ENCODE data around the gene KLF11.

Gene KLF11

DNA sequence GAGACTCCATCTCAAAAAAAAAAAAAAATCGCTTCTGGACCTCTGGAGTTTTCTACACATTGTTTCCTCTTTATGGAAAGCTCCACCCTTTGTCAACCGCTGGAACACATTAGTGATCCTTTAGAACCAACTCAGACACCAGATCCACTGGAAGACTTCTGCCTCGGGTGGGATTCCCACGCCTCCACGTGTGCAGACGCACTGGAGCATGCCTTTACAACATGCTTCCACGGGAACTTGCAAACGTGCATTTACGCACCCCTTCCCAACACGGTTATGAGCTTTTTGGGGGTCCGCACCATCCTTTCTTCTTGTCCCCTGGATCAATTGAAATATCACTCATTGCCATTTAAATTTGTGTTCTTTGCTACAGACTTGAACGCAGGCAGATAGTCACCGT is 31.8 kb downstream of the KLF11 start:
- peaks cover 53% of the 10 kb centered on the region for H3K27me3 ChIP-seq (ENCODE audit: control insufficient read depth, insufficient read depth, low read length)
- H3K4me3 ChIP-seq (ENCODE audit: low read length) = no peak overlapping the region
- H3K36me3 ChIP-seq (ENCODE audit: insufficient read depth, low read length) = no peaks in the 10 kb centered on the region
- peaks cover 8% of the 10 kb centered on the region for H3K4me1 ChIP-seq (ENCODE audit: control insufficient read depth, insufficient read depth, low read length)
- H3K9me3 ChIP-seq (replicated peaks; ENCODE audit: low read length) = no peaks in the 10 kb centered on the region
- H3K4me2 ChIP-seq (ENCODE audit: low read length) = no peak overlapping the region
- no peak overlapping the region for H3K9ac ChIP-seq (ENCODE audit: low read depth, low read length)

DNA sequence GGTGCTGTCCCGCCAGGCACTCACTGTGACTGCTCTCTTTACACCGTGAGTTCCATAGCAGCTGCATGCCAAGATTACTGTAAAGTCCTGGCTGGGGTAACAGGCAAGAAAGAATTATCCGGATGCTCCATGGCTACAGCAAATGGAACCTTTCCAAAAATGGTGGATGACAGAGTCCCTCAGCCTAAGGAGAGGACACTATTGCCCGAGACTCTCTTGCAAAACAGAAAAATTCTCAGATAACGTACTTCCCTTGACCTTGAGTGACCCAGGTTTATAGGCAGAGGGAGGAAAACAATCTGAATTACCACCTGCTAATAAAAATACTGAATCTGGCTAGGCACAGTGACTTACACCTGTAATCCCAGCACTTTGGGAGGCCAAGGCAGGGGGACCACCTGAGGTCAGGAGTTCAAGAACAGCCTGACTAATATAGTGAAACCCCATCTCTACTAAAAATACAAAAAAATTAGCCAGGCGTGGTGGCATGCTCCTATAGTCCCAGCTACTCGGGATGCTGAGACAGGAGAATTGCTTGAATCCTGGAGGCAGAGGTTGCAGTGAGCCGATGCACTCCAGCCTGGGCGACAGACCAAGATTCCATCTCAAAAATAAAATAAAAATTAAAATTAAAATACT is 32.3 kb downstream of the KLF11 start:
- Histone ChIP-seq H3K36me3 (ENCODE audit: insufficient read depth, low read length) (no peaks in the 10 kb centered on the region), H3K9ac (ENCODE audit: low read depth, low read length) (no peak overlapping the region), H3K4me1 (ENCODE audit: control insufficient read depth, insufficient read depth, low read length) (peaks cover 8% of the 10 kb centered on the region), H3K27me3 (ENCODE audit: control insufficient read depth, insufficient read depth, low read length) (peaks cover 55% of the 10 kb centered on the region), H3K4me3 (ENCODE audit: low read length) (no peak overlapping the region), H3K9me3 (replicated peaks; ENCODE audit: low read length) (no peaks in the 10 kb centered on the region), H3K4me2 (ENCODE audit: low read length) (no peak overlapping the region)

DNA sequence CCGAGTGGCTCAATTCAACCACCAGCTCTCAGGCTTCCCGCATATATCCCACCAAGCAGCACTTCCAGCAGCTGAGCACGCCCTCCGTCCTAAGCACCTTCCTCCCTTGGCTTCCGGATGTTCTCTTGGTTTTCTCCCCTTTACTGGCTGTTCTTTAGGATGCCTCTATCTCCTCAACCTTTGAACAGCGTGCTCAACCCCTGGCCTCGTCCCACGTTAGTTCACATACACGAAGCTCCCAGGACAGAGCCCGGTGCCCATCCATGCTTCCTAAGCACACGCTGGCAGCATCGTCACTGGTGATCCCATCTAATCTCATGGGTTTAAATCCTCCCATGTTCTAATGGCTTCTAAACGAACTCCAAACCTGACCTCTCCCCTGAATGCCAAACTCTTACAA is 33.2 kb downstream of the KLF11 start:
- no peaks in the 10 kb centered on the region for H3K36me3 ChIP-seq (ENCODE audit: insufficient read depth, low read length)
- peaks cover 62% of the 10 kb centered on the region for H3K27me3 ChIP-seq (ENCODE audit: control insufficient read depth, insufficient read depth, low read length)
- no peak overlapping the region for H3K4me2 ChIP-seq (ENCODE audit: low read length)
- peaks cover 8% of the 10 kb centered on the region for H3K4me1 ChIP-seq (ENCODE audit: control insufficient read depth, insufficient read depth, low read length)
- no peak overlapping the region for H3K9ac ChIP-seq (ENCODE audit: low read depth, low read length)
- H3K4me3 ChIP-seq (ENCODE audit: low read length) = no peak overlapping the region
- H3K9me3 ChIP-seq (replicated peaks; ENCODE audit: low read length) = no peaks in the 10 kb centered on the region

DNA sequence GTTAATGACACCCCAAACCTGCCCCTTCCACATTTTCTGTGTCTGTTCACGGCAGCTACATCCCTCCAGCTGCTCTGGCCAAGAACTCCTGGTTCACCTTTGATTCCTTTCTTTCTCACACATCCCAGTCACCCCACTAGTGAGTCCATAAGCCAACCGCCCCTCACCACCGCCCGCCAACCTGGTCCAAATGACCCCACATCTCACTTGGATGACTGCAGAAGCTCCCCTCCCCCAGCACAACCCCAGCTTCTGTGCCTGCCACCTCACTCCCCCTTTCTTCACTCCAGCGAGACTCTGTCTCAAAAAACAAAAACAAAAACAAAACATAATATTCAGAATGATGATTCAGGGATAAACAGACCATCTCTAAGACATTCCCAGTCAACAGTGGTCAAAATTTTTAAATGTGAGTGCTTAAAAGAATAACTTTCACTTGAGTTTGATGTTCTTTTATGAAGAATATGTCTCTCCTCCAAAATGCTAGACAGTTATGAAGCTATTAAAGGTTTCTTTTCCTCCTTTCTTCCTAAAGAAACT is 33.7 kb downstream of the KLF11 start:
- peaks cover 8% of the 10 kb centered on the region for H3K4me1 ChIP-seq (ENCODE audit: control insufficient read depth, insufficient read depth, low read length)

DNA sequence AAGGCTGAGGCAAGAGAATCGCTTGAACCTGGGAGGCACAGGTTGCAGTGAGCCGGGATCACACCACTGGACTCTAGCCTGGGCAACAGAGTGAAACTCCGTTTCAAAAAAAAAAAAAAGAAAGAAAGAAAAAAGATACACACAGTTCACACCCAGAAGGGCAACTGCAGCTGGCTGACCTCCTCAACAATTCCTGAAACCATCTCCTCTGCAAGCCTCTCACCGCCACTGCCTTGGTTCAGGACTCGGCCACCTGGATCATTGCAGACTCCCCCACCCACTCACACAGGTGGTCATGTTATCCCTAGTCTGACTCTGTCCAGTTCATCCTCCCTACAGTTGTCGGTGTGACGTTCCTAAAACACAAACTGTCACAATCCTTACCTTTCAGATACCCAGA is 34.7 kb downstream of the KLF11 start:
- peaks cover 69% of the 10 kb centered on the region for H3K27me3 ChIP-seq (ENCODE audit: control insufficient read depth, insufficient read depth, low read length)
- H3K4me2 ChIP-seq (ENCODE audit: low read length) = no peak overlapping the region
- H3K9me3 ChIP-seq (replicated peaks; ENCODE audit: low read length) = no peaks in the 10 kb centered on the region
- peaks cover 8% of the 10 kb centered on the region for H3K4me1 ChIP-seq (ENCODE audit: control insufficient read depth, insufficient read depth, low read length)
- no peaks in the 10 kb centered on the region for H3K36me3 ChIP-seq (ENCODE audit: insufficient read depth, low read length)
- no peak overlapping the region for H3K9ac ChIP-seq (ENCODE audit: low read depth, low read length)
- no peak overlapping the region for H3K4me3 ChIP-seq (ENCODE audit: low read length)

More for the DNA sequence above, 33.7 kb downstream of the KLF11 start:
- no peak overlapping the region for H3K4me2 ChIP-seq (ENCODE audit: low read length)
- peaks cover 63% of the 10 kb centered on the region for H3K27me3 ChIP-seq (ENCODE audit: control insufficient read depth, insufficient read depth, low read length)
- no peak overlapping the region for H3K4me3 ChIP-seq (ENCODE audit: low read length)
- no peaks in the 10 kb centered on the region for H3K9me3 ChIP-seq (replicated peaks; ENCODE audit: low read length)
- no peak overlapping the region for H3K9ac ChIP-seq (ENCODE audit: low read depth, low read length)
- H3K36me3 ChIP-seq (ENCODE audit: insufficient read depth, low read length) = no peaks in the 10 kb centered on the region

DNA sequence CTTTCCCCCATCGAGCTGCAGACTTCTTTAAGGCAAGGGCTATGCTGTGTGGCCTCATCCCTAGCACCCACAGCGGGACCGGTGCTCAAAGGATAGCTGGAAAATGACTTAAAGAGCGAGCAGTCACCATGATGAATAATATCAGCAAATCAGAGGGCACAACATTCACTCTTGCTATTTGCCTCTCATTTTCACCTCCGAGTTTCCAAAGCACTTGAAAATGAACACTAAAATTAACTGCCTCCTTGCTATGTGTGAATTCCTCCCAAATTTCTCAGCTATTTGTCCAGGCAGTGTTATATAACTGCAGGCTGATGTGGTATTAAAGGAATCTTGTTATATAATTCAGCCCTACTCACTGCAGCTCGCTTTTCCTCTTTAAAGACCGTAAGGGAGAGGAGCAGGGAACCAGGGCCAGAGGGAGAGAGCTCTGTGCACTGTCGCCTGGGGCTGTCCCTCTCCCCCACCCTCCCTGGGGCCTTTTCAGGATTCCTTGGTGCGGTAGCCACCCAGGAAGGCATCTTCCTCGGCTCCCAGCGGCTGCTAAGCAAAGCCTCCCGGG is 35.4 kb downstream of the KLF11 start:
- peak overlapping the region; percentile 61 for H3K4me3 ChIP-seq (ENCODE audit: low read length)
- peak overlapping the region; percentile 80 for H3K4me2 ChIP-seq (ENCODE audit: low read length)
- H3K9ac ChIP-seq (ENCODE audit: low read depth, low read length) = peak overlapping the region; percentile 51

DNA sequence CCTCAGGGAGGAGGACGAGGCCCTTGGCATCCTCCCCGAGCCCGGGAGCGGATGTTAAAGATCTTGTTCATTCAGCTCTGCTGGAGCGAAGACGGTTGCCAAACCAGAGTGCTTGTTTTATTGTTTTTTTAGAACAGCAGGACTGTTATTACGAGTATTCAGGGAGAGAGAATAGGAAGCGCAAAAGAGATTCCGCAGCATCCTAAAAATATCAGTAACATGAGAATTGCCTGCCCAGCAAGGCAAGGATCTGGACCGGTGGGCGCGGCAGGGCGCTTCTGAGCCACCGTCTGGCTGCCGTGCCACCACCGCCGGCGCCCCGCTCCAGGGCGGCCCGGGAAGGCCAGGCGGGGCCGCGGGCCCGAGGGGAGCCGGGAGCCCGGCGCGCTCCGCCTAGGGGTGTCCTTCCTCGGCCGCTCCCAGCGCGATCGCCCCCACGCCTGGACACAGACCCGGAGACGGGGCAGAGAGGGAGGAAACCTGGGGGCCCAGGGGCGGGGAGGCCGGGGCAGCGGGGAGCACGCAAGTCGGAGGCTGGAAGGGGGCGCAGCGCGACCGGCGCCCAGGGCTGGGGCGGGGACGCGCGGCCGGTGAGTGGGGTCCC is 36.0 kb downstream of the KLF11 start:
- no peaks in the 10 kb centered on the region for H3K9me3 ChIP-seq (replicated peaks; ENCODE audit: low read length)
- H3K36me3 ChIP-seq (ENCODE audit: insufficient read depth, low read length) = no peaks in the 10 kb centered on the region
- H3K4me2 ChIP-seq (ENCODE audit: low read length) = peak overlapping the region; percentile 80
- H3K4me3 ChIP-seq (ENCODE audit: low read length) = peak overlapping the region; percentile 61
- peaks cover 70% of the 10 kb centered on the region for H3K27me3 ChIP-seq (ENCODE audit: control insufficient read depth, insufficient read depth, low read length)
- peak overlapping the region; percentile 51 for H3K9ac ChIP-seq (ENCODE audit: low read depth, low read length)
- H3K4me1 ChIP-seq (ENCODE audit: control insufficient read depth, insufficient read depth, low read length) = peaks cover 8% of the 10 kb centered on the region

More for the DNA sequence above, 35.4 kb downstream of the KLF11 start:
- no peaks in the 10 kb centered on the region for H3K36me3 ChIP-seq (ENCODE audit: insufficient read depth, low read length)
- H3K27me3 ChIP-seq (ENCODE audit: control insufficient read depth, insufficient read depth, low read length) = peaks cover 70% of the 10 kb centered on the region
- H3K9me3 ChIP-seq (replicated peaks; ENCODE audit: low read length) = no peaks in the 10 kb centered on the region
- peaks cover 8% of the 10 kb centered on the region for H3K4me1 ChIP-seq (ENCODE audit: control insufficient read depth, insufficient read depth, low read length)

DNA sequence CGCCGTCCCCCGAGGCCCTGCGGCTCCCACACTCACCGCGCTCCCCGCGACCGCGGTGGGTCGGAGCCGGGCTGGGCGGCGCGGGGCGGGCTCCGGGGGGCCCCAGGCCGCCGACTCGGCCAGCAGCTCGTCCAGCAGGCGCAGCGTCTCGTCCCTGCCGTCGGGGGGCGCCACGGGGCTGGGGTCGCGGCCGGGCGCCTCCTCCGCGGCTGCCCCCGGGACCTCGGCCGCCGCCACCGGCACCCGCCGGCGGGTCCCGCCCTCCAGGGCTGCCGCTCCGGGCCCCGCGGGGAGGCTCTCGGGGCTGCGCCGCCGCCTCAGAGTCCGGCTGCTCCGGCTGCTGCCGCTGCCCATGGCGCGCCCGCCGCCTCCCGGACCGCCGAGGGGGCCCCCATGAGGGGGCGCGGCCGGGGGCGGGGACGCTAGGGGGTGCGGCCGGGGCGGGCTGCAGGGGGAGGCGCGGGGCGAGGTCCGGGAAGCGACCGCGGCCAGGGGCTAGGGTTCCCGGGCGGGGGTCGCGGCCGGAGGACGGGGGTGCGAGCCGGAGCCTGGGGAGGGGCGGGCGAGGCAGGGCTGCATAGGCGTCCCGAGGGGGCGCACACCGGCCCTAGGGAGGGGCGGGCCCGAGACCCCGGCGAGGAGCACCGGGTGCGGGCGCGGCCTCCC is 36.7 kb downstream of the KLF11 start, which contains the start of gene CYS1:
Gene CYS1, minus strand, starts transcription at position 542 of the 666 bp plus-strand sequence. Its CDS starts 188 bp downstream, at position 354.
- peak within 1 kb of the TSS; percentile 80 for H3K4me2 ChIP-seq (ENCODE audit: low read length)
- no peaks in the 10 kb centered on the region for H3K36me3 ChIP-seq (ENCODE audit: insufficient read depth, low read length)
- H3K9ac ChIP-seq (ENCODE audit: low read depth, low read length) = peak within 1 kb of the TSS; percentile 51
- peaks cover 69% of the 10 kb centered on the region for H3K27me3 ChIP-seq (ENCODE audit: control insufficient read depth, insufficient read depth, low read length)
- H3K4me1 ChIP-seq (ENCODE audit: control insufficient read depth, insufficient read depth, low read length) = peaks cover 8% of the 10 kb centered on the region
- H3K4me3 ChIP-seq (ENCODE audit: low read length) = peak within 1 kb of the TSS; percentile 61
- no peaks in the 10 kb centered on the region for H3K9me3 ChIP-seq (replicated peaks; ENCODE audit: low read length)

DNA sequence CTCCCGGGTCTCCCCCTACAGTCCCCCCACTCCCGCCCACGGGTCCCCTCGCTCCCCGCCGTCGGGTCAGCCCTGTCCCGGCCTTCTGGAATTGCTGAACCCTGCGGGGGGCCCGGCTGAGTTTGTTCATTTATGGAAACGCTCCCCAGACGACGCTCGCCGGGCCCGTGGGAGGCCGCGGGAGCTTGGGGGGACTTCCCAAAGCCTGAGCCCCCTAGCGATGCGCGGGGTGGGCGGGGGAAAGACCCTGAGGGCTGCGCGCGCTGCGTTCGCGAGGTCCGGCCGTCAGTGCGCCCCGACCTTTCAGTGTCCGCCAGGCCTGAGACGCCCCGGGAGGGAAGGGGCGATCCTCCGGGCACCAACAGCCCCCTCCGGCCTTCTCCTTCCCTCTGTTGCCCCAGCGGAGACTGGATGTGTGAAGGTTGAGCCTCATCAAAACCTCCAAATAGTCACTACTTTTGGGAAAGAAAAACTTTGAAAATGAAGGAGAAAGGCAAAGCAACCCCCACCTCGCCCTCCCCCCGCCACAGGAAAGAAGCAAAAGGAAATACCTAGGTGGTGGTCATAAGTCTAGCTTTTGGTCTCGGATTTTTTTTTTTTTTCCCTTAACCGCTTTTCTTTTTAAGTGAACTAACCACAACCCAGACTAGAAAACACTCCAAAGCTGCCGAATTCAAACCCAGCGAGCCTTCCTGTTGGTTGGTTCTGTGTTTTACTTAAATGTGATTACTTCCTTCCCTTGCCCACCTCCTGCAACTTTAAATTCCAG is 37.4 kb downstream of the KLF11 start:
- Histone ChIP-seq H3K9me3 (replicated peaks; ENCODE audit: low read length) (no peaks in the 10 kb centered on the region), H3K36me3 (ENCODE audit: insufficient read depth, low read length) (no peaks in the 10 kb centered on the region), H3K9ac (ENCODE audit: low read depth, low read length) (no peak overlapping the region), H3K27me3 (ENCODE audit: control insufficient read depth, insufficient read depth, low read length) (peaks cover 68% of the 10 kb centered on the region), H3K4me1 (ENCODE audit: control insufficient read depth, insufficient read depth, low read length) (peaks cover 8% of the 10 kb centered on the region), H3K4me2 (ENCODE audit: low read length) (no peak overlapping the region), H3K4me3 (ENCODE audit: low read length) (no peak overlapping the region)

DNA sequence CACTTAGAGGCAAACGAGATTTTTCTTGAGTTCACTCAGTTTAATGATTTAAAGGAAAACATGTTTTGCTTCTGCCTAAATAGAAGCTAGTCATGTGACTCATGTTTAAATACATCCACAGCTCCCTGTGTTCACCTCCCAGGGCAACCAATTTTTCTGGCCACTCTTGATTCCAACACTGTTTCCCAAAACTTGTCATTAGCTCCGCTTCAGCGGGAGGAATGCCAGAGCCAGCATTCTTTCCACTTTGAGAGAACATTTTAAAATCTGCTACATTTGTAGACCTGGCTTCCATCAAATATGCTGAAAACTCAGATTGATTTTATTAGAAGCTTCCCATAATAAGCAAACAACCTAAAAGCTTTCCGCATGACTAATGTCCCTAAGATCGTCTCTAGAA is 39.7 kb downstream of the KLF11 start:
- no peak overlapping the region for H3K4me3 ChIP-seq (ENCODE audit: low read length)
- no peaks in the 10 kb centered on the region for H3K9me3 ChIP-seq (replicated peaks; ENCODE audit: low read length)
- H3K27me3 ChIP-seq (ENCODE audit: control insufficient read depth, insufficient read depth, low read length) = peaks cover 62% of the 10 kb centered on the region
- H3K4me2 ChIP-seq (ENCODE audit: low read length) = no peak overlapping the region
- H3K36me3 ChIP-seq (ENCODE audit: insufficient read depth, low read length) = no peaks in the 10 kb centered on the region
- peaks cover 8% of the 10 kb centered on the region for H3K4me1 ChIP-seq (ENCODE audit: control insufficient read depth, insufficient read depth, low read length)
- H3K9ac ChIP-seq (ENCODE audit: low read depth, low read length) = no peak overlapping the region

Data from skeletal muscle satellite cell (primary cell).